Neural cell (in vitro differentiated cells): ENCODE data around the gene MOGAT2. TPM values are rescaled to one million over a fixed set of nuclear protein-coding genes. Genes with fewer than 3 reads are reported as not detected.

Source experiments
- H2AFZ ChIP-seq: fragments of 200-600, 300-800 bp; sonication (generic), shearing (Covaris generic); 2 replicates; pipeline ENCODE4 v1.6.0; 2014; ENCODE audit warnings: low read depth, mild to moderate bottlenecking, antibody characterized with exemption, low read length, moderate library complexity
- H3F3A ChIP-seq: fragments of 200-600 bp; shearing (Covaris generic); 2 replicates; pipeline ENCODE4 v1.6.1; 2016; ENCODE audit warnings: mild to moderate bottlenecking, moderate library complexity, mixed read lengths, antibody characterized with exemption, low read length; ENCODE audit not compliant: insufficient read depth, poor library complexity, severe bottlenecking
- H3K27ac ChIP-seq: fragments of 200-600, 300-800 bp; sonication (generic), shearing (Covaris generic); 2 replicates; pipeline ENCODE4 v1.5.1; 2014; ENCODE audit warnings: mild to moderate bottlenecking, low read length, moderate library complexity
- H3K27me3 ChIP-seq: fragments of 300-800, 200-600 bp; sonication (generic), shearing (Covaris generic); 2 replicates; pipeline ENCODE4 v1.6.0; 2014; ENCODE audit warnings: mild to moderate bottlenecking, low read depth, low read length, moderate library complexity; ENCODE audit not compliant: insufficient read depth
- H3K36me3 ChIP-seq: fragments of 300-800, 200-600 bp; sonication (generic), shearing (Covaris generic); 2 replicates; pipeline ENCODE4 v1.5.1; 2014; ENCODE audit warnings: mild to moderate bottlenecking, antibody characterized with exemption, low read length, moderate library complexity; ENCODE audit not compliant: insufficient read depth
- H3K4me2 ChIP-seq: fragments of 300-800, 200-600 bp; sonication (generic), shearing (Covaris generic); 2 replicates; pipeline ENCODE4 v1.6.0; 2014; ENCODE audit warnings: mild to moderate bottlenecking, low read length
- H3K4me3 ChIP-seq: fragments of 300-800, 200-600 bp; sonication (generic), shearing (Covaris generic); 2 replicates; pipeline ENCODE4 v1.5.1; 2014; ENCODE audit warnings: mild to moderate bottlenecking, low read length, moderate library complexity
- H3K79me2 ChIP-seq: fragments of 200-600 bp; shearing (Covaris generic); replicated peaks from 2 replicates; pipeline ENCODE4 v1.6.0; 2014; ENCODE audit warnings: mild to moderate bottlenecking, low read length, moderate library complexity; ENCODE audit not compliant: insufficient read depth
- H3K9ac ChIP-seq: fragments of 300-800, 200-600 bp; sonication (generic), shearing (Covaris generic); 2 replicates; pipeline ENCODE4 v1.6.1; 2016; ENCODE audit warnings: mild to moderate bottlenecking, low read length, mixed read lengths
- H3K9me2 ChIP-seq: fragments of 200-600 bp; shearing (Covaris generic); 2 replicates; pipeline ENCODE4 v1.6.1; 2016; ENCODE audit warnings: mild to moderate bottlenecking, low read length, mixed read lengths; ENCODE audit not compliant: insufficient read depth
- H3K9me3 ChIP-seq: fragments of 200-600, 300-800 bp; sonication (generic), shearing (Covaris generic); 2 replicates; pipeline ENCODE4 v1.6.1; 2016; ENCODE audit warnings: mild to moderate bottlenecking, mixed run types, low read length, moderate library complexity, mixed read lengths
- H4K20me1 ChIP-seq: fragments of 200-600 bp; shearing (Covaris generic); 2 replicates; pipeline ENCODE4 v1.6.1; 2016; ENCODE audit warnings: mild to moderate bottlenecking, mixed run types; ENCODE audit not compliant: insufficient read depth
- EP300 ChIP-seq: fragments of 450-650 bp; conservative IDR thresholded peaks from 2 replicates; pipeline ENCODE4 v1.6.1; 2014; ENCODE audit warnings: antibody characterized with exemption, mild to moderate bottlenecking, moderate library complexity; ENCODE audit not compliant: poor library complexity, severe bottlenecking
- EZH2 ChIP-seq: fragments of 200-600, 300-800 bp; shearing (Covaris generic), sonication (generic); IDR thresholded peaks from 2 replicates; pipeline ENCODE4 v1.6.1; 2014; ENCODE audit warnings: antibody characterized with exemption, low read length, borderline replicate concordance, mild to moderate bottlenecking; ENCODE audit not compliant: insufficient read depth, poor library complexity, severe bottlenecking
- MXI1 ChIP-seq: fragments of 450-650 bp; conservative IDR thresholded peaks from 2 replicates; pipeline ENCODE4 v1.6.1; 2014; ENCODE audit warnings: antibody characterized with exemption, mild to moderate bottlenecking; ENCODE audit not compliant: poor library complexity, severe bottlenecking
- POLR2AphosphoS5 ChIP-seq: IDR thresholded peaks from 2 replicates; pipeline ENCODE4 v1.6.1; 2012
- RAD21 ChIP-seq: fragments of 450-650 bp; conservative IDR thresholded peaks from 2 replicates; pipeline ENCODE4 v1.6.1; 2014; ENCODE audit warnings: antibody characterized with exemption, mild to moderate bottlenecking, moderate library complexity
- SMC3 ChIP-seq: fragments of 450-650 bp; conservative IDR thresholded peaks from 2 replicates; pipeline ENCODE4 v1.6.1; 2014; ENCODE audit warnings: antibody characterized with exemption, mild to moderate bottlenecking, moderate library complexity; ENCODE audit not compliant: poor library complexity
- TAF1 ChIP-seq: IDR thresholded peaks from 2 replicates; pipeline ENCODE4 v1.6.1; 2012; ENCODE audit warnings: low read depth
- polyA plus RNA-seq: library from polyadenylated mRNA; depleted of rRNA; stranded (reverse); fragments of >200 nt; gene quantifications from 2 replicates; pipeline ENCODE4 v1.2.3, GENCODE V29; 2014
- TF ChIP-seq, protein P1 (sequence below): fragments of 450-650 bp; IDR thresholded peaks from 2 replicates; pipeline ENCODE4 v1.5.1; 2014; ENCODE audit warnings: antibody characterized with exemption, mild to moderate bottlenecking, moderate library complexity; ENCODE audit not compliant: poor library complexity, severe bottlenecking
- TF ChIP-seq, protein P2 (sequence below): IDR thresholded peaks from 2 replicates; pipeline ENCODE4 v1.6.1; 2012; ENCODE audit warnings: borderline replicate concordance

MOGAT2 gene
- polyA plus RNA-seq, 1 donor from 2014 or later, result not detected

DNA sequence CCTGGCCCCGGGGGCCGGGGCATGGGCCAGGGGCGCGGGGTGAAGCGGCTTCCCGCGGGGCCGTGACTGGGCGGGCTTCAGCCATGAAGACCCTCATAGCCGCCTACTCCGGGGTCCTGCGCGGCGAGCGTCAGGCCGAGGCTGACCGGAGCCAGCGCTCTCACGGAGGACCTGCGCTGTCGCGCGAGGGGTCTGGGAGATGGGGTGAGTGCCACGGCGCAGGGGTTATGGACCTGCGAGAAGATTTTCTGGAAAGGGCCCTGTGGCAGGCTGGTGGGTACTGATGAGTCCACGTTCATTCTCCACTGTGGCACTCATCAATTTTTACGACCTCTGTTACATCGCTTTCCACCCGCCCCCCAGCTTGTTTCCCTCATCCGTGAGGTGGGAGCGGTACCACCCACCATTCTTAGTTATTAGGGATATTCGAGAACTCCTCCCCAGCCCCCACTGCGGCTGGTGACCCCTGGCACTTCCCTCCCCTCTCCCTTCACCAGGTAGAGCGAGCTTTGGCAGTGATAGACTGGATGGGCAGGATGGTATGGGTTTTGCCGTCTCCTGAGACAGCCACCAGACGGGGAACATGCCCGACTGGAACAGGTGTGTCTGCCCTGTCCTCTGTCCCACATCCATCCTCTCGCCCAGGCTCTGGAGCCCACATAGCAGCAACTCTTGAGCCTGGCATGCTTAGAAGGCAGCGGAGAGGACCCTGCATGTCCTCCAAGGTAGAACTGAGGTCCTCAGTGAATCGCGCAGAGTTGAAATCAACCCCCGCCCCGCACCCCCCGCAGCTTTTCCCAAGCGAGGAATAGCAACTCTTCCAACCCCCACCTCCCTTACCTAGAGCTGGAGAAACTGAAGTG lies 51.5 kb downstream of the MOGAT2 start:
- no peaks in the 10 kb centered on the region for H3K79me2 ChIP-seq
- H3K9me2 ChIP-seq, result no peaks in the 10 kb centered on the region
- no peak for TF ChIP-seq EZH2
- TF ChIP-seq, protein P1, sequence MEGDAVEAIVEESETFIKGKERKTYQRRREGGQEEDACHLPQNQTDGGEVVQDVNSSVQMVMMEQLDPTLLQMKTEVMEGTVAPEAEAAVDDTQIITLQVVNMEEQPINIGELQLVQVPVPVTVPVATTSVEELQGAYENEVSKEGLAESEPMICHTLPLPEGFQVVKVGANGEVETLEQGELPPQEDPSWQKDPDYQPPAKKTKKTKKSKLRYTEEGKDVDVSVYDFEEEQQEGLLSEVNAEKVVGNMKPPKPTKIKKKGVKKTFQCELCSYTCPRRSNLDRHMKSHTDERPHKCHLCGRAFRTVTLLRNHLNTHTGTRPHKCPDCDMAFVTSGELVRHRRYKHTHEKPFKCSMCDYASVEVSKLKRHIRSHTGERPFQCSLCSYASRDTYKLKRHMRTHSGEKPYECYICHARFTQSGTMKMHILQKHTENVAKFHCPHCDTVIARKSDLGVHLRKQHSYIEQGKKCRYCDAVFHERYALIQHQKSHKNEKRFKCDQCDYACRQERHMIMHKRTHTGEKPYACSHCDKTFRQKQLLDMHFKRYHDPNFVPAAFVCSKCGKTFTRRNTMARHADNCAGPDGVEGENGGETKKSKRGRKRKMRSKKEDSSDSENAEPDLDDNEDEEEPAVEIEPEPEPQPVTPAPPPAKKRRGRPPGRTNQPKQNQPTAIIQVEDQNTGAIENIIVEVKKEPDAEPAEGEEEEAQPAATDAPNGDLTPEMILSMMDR, result no peak
- TF ChIP-seq SMC3, result no peak
- no peak for TF ChIP-seq TAF1
- TF ChIP-seq RAD21, result no peak
- TF ChIP-seq EP300, result no peak
- TF ChIP-seq POLR2AphosphoS5, result no peak
- TF ChIP-seq, protein P2, sequence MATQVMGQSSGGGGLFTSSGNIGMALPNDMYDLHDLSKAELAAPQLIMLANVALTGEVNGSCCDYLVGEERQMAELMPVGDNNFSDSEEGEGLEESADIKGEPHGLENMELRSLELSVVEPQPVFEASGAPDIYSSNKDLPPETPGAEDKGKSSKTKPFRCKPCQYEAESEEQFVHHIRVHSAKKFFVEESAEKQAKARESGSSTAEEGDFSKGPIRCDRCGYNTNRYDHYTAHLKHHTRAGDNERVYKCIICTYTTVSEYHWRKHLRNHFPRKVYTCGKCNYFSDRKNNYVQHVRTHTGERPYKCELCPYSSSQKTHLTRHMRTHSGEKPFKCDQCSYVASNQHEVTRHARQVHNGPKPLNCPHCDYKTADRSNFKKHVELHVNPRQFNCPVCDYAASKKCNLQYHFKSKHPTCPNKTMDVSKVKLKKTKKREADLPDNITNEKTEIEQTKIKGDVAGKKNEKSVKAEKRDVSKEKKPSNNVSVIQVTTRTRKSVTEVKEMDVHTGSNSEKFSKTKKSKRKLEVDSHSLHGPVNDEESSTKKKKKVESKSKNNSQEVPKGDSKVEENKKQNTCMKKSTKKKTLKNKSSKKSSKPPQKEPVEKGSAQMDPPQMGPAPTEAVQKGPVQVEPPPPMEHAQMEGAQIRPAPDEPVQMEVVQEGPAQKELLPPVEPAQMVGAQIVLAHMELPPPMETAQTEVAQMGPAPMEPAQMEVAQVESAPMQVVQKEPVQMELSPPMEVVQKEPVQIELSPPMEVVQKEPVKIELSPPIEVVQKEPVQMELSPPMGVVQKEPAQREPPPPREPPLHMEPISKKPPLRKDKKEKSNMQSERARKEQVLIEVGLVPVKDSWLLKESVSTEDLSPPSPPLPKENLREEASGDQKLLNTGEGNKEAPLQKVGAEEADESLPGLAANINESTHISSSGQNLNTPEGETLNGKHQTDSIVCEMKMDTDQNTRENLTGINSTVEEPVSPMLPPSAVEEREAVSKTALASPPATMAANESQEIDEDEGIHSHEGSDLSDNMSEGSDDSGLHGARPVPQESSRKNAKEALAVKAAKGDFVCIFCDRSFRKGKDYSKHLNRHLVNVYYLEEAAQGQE, result no peak
- no peak for TF ChIP-seq MXI1
- H3K4me2 ChIP-seq, result peak overlapping the region; percentile 63
- H3K9me3 ChIP-seq, result no peaks in the 10 kb centered on the region
- no peaks in the 10 kb centered on the region for H3F3A ChIP-seq
- H2AFZ ChIP-seq, result no peak overlapping the region
- H4K20me1 ChIP-seq, result no peaks in the 10 kb centered on the region
- H3K27me3 ChIP-seq, result peaks cover 37% of the 10 kb centered on the region
- H3K9ac ChIP-seq, result peak overlapping the region; percentile 76
- no peak overlapping the region for H3K27ac ChIP-seq
- H3K4me3 ChIP-seq, result peak overlapping the region; percentile 83
- no peaks in the 10 kb centered on the region for H3K36me3 ChIP-seq

DNA sequence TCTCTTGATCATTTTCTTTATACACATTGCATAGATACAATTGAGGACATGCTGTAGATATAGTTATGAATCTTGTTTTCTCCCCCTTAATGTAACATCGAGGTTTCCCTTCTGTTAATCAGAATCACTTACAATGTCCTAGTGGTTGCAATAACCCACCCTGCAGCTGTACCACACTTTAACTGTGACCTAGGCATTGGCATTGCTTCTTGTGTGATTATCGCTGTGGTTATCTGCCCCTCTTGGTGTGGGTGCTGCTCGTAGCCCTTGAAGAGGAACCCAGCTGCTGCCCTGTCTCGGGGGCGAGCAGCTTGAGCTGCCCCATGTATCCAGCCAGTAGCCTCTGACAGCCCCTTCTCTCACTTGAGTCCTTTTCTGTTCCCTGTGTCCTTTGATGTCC lies 52.5 kb downstream of the MOGAT2 start:
- H3K4me2 ChIP-seq, result no peak overlapping the region
- TF ChIP-seq RAD21 (no peak), EZH2 (no peak), POLR2AphosphoS5 (no peak), TAF1 (no peak), EP300 (no peak)
- no peaks in the 10 kb centered on the region for H4K20me1 ChIP-seq
- no peaks in the 10 kb centered on the region for H3F3A ChIP-seq
- H3K27me3 ChIP-seq, result peaks cover 37% of the 10 kb centered on the region
- no peaks in the 10 kb centered on the region for H3K79me2 ChIP-seq
- no peak overlapping the region for H2AFZ ChIP-seq
- no peaks in the 10 kb centered on the region for H3K9me3 ChIP-seq
- H3K4me3 ChIP-seq, result no peak overlapping the region
- H3K36me3 ChIP-seq, result no peaks in the 10 kb centered on the region
- no peak overlapping the region for H3K9ac ChIP-seq
- H3K9me2 ChIP-seq, result no peaks in the 10 kb centered on the region
- H3K27ac ChIP-seq, result no peak overlapping the region
